GM19372 (cell line): ENCODE measurements around the gene FAAP20.

Experiments used
- ATAC-seq: cut with Tn5 transposase; IDR thresholded peaks from one replicate; pipeline ENCODE4 v1.9.1; 2021; ENCODE audit warnings: mild to moderate bottlenecking, low read depth, moderate library complexity; ENCODE audit not compliant: unreplicated experiment

FAAP20 gene

GRCh38 chr1:2180297-2181245, 14.0 kb downstream of the FAAP20 start:
- no peak for ATAC-seq

- ATAC-seq = no peak
Measured at GRCh38 chr1:2179283-2180013, 15.1 kb downstream of the FAAP20 start.

DNA sequence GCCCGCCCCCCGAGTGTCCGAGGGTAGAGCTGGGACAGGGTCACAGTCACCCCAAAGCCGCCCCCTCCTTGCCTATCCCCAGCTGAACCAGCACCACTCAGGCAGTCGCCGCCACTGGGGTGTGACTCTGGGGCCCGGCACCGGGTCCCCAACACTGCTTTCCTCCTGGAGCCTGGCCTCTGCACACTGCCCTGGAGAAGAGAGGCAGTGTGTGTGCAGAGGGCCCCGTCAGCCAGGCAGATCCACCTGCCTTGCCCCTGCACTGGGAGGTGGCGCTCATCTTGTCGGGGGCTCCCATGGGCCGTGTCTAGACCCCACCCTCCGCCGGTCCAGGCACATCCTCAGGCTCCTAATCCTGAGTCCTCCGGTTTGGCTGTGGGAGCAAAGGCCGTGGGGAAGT, 15.7 kb downstream of the FAAP20 start:
- ATAC-seq = no peak

- no peak for ATAC-seq
Measured at GRCh38 chr1:2177946-2178538, 16.5 kb downstream of the FAAP20 start.

DNA sequence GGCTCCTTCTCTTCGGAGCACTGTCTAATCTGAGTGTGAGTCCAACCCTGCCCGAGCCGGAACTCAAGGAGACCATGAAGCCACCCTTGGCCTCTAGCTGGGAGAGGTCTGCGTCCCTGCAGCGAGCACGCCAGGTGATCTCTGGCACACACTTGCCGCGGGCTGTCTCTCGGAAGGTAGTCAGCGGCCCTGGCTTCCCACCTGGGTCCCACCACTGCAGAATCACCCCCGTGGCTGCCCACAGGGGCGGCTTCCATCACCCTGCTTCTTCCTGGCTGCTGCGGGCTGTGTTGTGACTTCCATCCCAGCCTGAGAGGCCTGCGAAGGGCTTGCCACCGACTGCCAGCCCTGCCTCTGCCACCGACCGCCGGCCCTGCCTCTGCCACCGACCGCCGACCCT, 17.0 kb downstream of the FAAP20 start:
- no peak for ATAC-seq

DNA sequence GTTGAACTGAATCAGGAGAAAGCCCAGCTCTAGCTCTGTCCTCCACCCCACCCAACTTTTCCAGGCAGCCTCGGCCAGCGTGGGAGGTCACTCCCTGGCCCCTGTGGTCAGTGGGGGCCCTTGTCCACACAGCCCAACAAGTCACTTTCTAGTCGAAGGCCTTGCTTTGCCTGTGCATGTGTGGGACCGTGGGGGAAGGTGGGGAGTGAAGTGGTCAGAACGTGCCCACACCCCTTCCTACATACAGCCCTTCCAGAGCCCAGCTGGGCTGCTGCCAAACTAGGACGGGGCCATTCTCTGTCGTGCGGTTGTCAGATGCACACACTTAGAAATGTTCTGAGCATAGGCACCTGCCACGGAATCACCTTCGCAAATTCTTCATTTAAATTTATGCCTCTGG, 18.0 kb downstream of the FAAP20 start:
- ATAC-seq = no peak

GRCh38 chr1:2175681-2176454, 18.7 kb downstream of the FAAP20 start:
- no peak for ATAC-seq

DNA sequence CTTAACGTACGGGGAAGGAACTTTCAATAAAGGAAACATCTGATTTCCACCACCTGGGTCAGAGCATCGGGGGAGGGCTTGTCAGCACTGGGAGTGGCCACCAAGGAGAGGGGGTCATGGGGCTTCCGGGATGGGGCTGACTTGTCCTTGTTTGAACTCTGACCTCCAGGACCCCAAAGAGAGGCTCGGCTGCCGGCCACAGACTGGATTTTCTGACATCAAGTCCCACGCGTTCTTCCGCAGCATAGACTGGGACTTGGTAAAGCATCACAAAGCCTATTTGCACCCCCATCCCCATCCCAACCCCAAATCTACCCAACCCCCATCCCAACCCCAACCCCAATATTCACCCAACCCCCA, 19.5 kb downstream of the FAAP20 start:
- no peak for ATAC-seq

DNA sequence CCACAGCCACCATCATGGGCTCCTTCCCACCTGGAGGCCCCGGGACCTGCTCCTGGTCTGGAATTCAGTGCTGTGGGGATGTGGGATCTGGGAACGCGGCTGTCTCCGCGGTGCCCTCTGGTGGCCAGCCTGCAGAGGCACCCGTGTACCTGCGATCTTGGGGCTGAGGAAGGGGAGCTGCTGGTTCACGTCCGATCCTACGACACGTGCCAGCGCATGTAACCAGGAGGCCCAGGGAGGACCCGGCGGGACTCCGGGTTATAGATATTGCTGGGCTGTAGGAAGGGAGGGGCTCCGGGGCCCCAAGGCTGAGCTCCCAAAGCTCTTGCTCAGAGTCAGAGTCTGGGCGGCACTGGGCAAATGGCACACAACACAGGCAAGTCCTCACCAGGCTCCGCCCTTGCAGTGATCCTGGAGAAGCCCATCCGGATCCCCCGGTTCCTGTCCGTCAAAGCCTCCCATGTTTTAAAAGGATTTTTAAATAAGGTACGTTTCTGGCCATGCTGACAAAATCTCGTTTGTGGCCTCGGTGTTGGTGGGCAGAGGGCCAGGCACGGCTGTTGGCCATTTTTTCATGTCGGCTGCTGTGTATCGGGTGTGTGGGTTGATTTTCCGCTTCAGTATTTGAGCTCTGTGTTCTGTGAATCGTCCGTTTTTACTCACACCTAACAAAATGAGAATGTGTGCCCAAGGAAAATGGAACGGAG, 20.1 kb downstream of the FAAP20 start:
- no peak for ATAC-seq

DNA sequence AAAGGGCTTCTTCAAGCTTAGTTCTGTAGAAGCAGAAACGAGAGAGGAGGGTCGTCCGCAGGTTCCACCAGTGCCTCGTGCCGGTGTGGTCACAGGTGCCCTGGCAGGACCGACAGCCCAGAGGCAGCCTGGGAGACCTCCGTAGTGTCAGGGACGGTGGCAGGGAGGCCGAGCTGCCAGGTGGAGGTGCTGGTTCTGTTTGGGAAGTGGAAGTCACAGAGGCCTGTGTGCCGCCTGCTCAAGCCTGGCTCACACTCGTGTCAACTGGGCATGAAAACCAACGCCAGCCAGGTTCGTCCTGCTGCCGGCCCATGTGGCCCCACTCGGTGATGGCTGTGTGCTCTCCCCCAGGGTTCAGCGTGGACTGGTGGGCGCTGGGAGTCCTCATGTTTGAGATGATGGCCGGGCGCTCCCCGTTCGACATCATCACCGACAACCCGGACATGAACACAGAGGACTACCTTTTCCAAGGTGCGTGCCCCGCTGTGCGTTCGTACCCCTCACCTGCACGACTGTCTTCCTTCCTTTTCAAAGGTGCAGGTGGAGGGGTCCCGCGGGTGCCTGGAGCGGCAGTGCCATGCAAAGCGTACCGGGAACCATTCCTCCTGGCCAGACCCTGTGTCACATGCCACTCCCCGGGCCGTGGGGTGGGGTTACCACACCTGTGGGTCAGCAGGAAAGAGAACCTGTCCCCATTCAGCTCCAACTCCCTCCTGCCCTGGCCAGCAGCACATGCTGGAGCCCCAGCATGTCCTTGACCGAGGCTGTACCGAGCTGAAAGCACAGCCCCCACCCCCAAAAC, 20.8 kb downstream of the FAAP20 start:
- no peak for ATAC-seq

DNA sequence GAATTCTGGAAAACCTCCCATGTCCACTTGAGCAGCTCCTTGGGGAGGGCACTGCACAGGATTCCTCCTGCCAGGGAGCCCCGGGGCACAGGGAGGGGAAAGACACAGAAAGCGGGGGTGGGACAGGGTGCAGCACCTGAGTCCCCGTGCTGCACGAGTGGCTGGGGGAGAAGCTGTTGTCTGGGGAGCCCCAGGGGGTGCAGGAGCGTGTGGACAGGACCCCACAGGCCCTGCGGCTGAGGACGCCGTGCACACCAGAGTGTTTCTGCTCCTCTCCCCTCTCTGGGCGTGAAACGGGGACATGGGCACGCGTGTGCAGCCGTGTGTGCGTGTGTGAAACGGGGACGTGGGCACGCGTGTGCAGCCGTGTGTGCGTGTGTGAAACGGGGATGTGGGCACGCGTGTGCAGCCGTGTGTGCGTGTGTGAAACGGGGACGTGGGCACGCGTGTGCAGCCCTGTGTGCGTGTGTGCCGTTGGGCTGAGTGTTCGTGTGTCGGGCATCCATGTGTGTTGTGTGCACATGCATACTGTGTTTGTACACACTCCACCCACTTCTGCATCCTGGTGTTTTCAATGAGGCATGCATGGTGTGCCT, 21.9 kb downstream of the FAAP20 start:
- ATAC-seq = no peak

DNA sequence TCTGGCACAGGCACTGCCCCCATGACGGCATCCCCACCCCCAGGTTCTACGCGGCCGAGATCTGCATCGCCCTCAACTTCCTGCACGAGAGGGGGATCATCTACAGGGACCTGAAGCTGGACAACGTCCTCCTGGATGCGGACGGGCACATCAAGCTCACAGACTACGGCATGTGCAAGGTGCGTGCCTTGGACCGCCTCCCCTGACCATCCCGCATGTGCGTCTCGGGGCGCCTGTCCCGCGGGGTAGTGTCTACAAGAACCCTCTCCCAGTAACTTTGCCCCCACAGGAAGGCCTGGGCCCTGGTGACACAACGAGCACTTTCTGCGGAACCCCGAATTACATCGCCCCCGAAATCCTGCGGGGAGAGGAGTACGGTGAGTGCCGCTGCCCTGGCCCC, 22.6 kb downstream of the FAAP20 start:
- ATAC-seq = no peak

- no peak for ATAC-seq
Measured at GRCh38 chr1:2170211-2170610, 24.4 kb downstream of the FAAP20 start.

- no peak for ATAC-seq
Measured at GRCh38 chr1:2169200-2169836, 25.3 kb downstream of the FAAP20 start.

- ATAC-seq = no peak
Measured at GRCh38 chr1:2168535-2168934, 26.0 kb downstream of the FAAP20 start.

GRCh38 chr1:2168090-2168489, 26.5 kb downstream of the FAAP20 start:
- no peak for ATAC-seq

GRCh38 chr1:2166695-2167094, 27.9 kb downstream of the FAAP20 start:
- ATAC-seq = no peak

- ATAC-seq = no peak
Measured at GRCh38 chr1:2166254-2166653, 28.3 kb downstream of the FAAP20 start.
